Stimulated activated CD8-positive, alpha-beta memory T cell treated with anti-CD3 and anti-CD28 coated beads, Interleukin-12 subunit alpha, Interleukin-12 subunit beta, amount 100 ng/mL, for 1 hour (primary cell): ENCODE data around the gene LRRC45.
A peak's percentile ranks its signal among the peaks of the same experiment; 100 is the strongest.

ENCODE experiments used
- DNase-seq: peaks from one replicate; pipeline ENCODE4 v3.0.0-alpha.2; 2020; ENCODE audit warnings: low read depth

Gene LRRC45

GRCh38 chr17:82018989-82019689 lies 4.0 kb upstream of the LRRC45 start:
- no peak for DNase-seq

- DNase-seq: peak; percentile 40
Observed at GRCh38 chr17:82019690-82020571, 3.2 kb upstream of the LRRC45 start.

- no peak for DNase-seq
Observed at GRCh38 chr17:82020572-82021106, 2.5 kb upstream of the LRRC45 start.

- DNase-seq: no peak
Observed at GRCh38 chr17:82021107-82021899, 1.8 kb upstream of the LRRC45 start.

GRCh38 chr17:82021900-82022309 lies 1.2 kb upstream of the LRRC45 start:
- DNase-seq: no peak

GRCh38 chr17:82022310-82022980 lies 660 bp upstream of the LRRC45 start, which contains the start of gene CENPX:
CENPX (minus strand) TSS chr17:82022878; CDS start chr17:82022861, 17 bp downstream.
- DNase-seq: no peak

- no peak for DNase-seq
Observed at GRCh38 chr17:82023447-82024241, 539 bp downstream of the LRRC45 start.

- no peak for DNase-seq
Observed at GRCh38 chr17:82024859-82025258, 1.8 kb downstream of the LRRC45 start.

GRCh38 chr17:82025401-82026107 lies 2.4 kb downstream of the LRRC45 start:
- DNase-seq: no peak

- no peak for DNase-seq
Observed at GRCh38 chr17:82028246-82028645, 5.1 kb downstream of the LRRC45 start.

- no peak for DNase-seq
Observed at GRCh38 chr17:82028966-82029365, 5.9 kb downstream of the LRRC45 start.

GRCh38 chr17:82029391-82029790 lies 6.3 kb downstream of the LRRC45 start:
- no peak for DNase-seq

GRCh38 chr17:82029990-82030469 lies 6.9 kb downstream of the LRRC45 start:
- DNase-seq: no peak

- peak; percentile 67 for DNase-seq
Observed at GRCh38 chr17:82030470-82031302, 7.6 kb downstream of the LRRC45 start.

- no peak for DNase-seq
Observed at GRCh38 chr17:82031303-82031884, 8.3 kb downstream of the LRRC45 start, which contains the start of gene RAC3. RAC3 (plus strand) TSS chr17:82031678; CDS start chr17:82031762, 84 bp downstream.

- DNase-seq: no peak
Observed at GRCh38 chr17:82031885-82032627, 9.0 kb downstream of the LRRC45 start.

- DNase-seq: no peak
Observed at GRCh38 chr17:82033359-82034085, 10.4 kb downstream of the LRRC45 start.
